Measurements from ENCODE around the gene MRS2.

Gene MRS2

GRCh38 chr6:24432611-24433010 lies 29.9 kb downstream of the MRS2 start:
- no peak for DNase-seq

GRCh38 chr6:24436979-24437378 lies 34.2 kb downstream of the MRS2 start:
- DNase-seq: no peak

- DNase-seq: no peak
Observed at GRCh38 chr6:24439858-24440539, 37.3 kb downstream of the MRS2 start.

- DNase-seq: no peak
Observed at GRCh38 chr6:24440897-24441598, 38.3 kb downstream of the MRS2 start.

- DNase-seq: no peak
Observed at GRCh38 chr6:24441599-24441904, 38.8 kb downstream of the MRS2 start.

- DNase-seq: no peak
Observed at GRCh38 chr6:24444588-24444987, 41.9 kb downstream of the MRS2 start.

- DNase-seq: no peak
Observed at GRCh38 chr6:24445704-24446103, 43.0 kb downstream of the MRS2 start.

GRCh38 chr6:24446670-24447069 lies 43.9 kb downstream of the MRS2 start:
- no peak for DNase-seq

GRCh38 chr6:24448396-24448795 lies 45.7 kb downstream of the MRS2 start:
- no peak for DNase-seq

- DNase-seq: no peak
Observed at GRCh38 chr6:24448828-24449525, 46.2 kb downstream of the MRS2 start.

- DNase-seq: no peak
Observed at GRCh38 chr6:24451581-24452388, 49.0 kb downstream of the MRS2 start.

GRCh38 chr6:24453921-24454320 lies 51.2 kb downstream of the MRS2 start:
- no peak for DNase-seq

- DNase-seq: no peak
Observed at GRCh38 chr6:24454452-24454851, 51.7 kb downstream of the MRS2 start.

- no peak for DNase-seq
Observed at GRCh38 chr6:24455061-24455460, 52.3 kb downstream of the MRS2 start.

- DNase-seq: no peak
Observed at GRCh38 chr6:24458134-24458533, 55.4 kb downstream of the MRS2 start.

GRCh38 chr6:24458941-24459340 lies 56.2 kb downstream of the MRS2 start:
- no peak for DNase-seq

- no peak for DNase-seq
Observed at GRCh38 chr6:24460966-24461365, 58.2 kb downstream of the MRS2 start.

- no peak for DNase-seq
Observed at GRCh38 chr6:24464253-24465038, 61.7 kb downstream of the MRS2 start.

- DNase-seq: no peak
Observed at GRCh38 chr6:24469811-24470210, 67.1 kb downstream of the MRS2 start.

- no peak for DNase-seq
Observed at GRCh38 chr6:24472181-24472580, 69.4 kb downstream of the MRS2 start.

Measured in NCI-H2029 treated with DMSO at 0.1 percent for 48 hours (cell line).